GM19468 (cell line): ENCODE results near the gene NRAS.

Experiments
- ATAC-seq: cut with Tn5 transposase; IDR thresholded peaks from one replicate; pipeline ENCODE4 v1.9.1; 2021; ENCODE audit warnings: mild to moderate bottlenecking, moderate library complexity, moderate number of reproducible peaks; ENCODE audit not compliant: unreplicated experiment; ENCODE audit errors: extremely low read depth

The NRAS gene

DNA sequence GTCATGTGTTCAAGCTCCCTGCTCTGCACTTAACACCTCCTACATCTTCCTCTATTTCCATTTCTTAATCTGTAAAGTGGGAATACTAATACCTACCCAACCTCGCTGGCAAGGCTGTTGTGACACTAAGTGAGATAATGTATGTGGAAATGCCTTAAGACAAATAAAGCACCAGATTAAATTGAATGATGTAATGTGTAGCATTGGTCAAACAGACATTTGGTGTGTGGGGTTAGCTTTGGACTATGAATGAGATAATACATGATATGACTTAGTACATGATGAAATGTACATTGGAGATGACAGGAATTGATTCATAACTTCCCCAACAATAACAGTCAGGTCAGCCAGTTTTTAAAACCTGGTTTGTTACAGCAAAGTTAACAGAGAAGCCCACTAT lies 26.4 kb downstream of the NRAS start:
- ATAC-seq, result no peak

DNA sequence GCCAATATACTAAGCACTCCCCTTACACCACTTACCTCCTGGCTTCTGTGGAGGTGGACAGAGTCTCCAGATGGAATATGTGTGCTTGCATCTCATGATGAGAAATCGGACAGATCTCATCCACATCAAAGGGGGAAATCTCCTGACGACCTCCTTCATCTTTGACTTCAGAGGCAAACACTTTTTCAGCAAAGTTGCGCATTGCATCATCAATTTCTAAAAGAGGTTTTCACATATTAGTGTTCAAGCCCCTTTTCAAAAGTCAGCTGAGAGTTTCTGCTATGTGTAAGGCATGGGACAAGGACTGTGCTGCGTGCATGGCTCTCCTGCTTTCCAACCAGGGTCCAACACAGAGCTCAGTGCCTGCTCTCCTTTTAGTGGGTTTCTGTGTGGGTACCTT lies 28.0 kb downstream of the NRAS start:
- no peak for ATAC-seq

DNA sequence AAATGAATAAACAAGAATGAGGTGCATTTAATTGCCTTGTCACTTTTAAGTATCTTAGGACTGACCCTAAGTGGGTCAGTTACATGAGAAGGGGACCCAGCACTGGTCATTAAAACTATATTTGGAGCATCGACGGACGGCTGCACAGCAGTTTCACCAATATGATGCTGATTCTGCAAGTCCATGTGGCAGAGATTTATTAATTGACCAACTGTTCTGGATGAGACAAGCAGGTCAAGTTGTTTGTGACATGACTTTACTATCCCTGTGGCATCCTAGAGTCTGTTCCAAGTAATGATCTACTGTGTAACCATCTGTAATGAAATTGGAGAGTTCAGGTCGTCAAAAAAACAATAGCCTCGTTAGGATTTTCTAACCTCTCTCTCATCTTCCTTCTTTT lies 30.7 kb downstream of the NRAS start:
- no peak for ATAC-seq

DNA sequence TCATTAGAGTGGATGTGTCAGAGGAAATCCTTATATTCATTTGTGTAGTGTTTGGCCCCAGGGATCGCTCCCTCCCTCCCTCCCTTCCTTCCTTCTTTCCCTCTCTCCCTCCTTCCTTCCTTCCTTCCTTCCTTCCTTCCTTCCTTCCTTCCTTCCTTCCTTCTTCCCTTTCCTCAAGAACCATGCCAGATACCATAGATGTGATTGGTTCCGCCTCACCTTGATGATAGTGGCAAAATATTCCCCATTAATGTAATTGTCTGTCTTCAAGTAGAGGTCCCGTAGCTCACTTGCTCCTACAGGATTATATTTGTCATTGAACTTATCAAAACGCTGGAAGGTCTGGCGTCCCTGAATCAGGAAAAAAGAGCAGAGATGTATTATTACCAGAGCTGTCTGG lies 38.9 kb downstream of the NRAS start:
- no peak for ATAC-seq

DNA sequence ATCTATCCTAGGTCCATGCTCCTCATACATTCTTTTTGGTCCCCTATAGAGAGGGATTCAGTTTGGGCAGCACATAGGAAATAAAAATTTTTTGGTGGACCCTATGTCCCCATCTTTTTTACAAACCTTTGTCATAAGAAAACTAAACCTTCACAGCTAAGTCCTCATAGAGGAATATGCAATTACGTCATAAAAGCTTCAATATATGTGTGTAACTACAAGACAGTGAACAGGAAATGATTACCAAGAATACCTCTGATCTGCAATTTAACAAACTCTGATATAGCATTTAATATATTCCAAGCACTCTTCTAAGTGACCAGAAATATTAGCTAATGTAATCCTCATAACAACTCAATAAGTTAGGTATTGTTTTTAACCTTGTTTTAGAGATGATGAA lies 40.5 kb downstream of the NRAS start:
- no peak for ATAC-seq

DNA sequence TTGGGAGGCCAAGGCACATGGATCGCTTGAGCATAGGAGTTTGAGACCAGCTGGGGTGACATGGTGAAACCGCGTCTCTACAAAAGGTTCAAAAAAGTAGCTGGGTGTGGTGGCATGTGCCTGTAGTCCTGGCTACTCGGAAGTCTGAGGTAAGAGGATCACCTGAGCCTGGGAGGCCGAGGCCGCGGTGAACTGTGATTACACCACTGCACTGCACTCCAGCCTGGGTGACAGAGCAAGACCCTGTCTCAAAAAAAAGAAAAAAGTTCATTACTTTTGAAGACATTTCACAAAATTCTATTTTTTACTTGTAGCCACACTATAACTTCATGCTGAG lies 44.7 kb downstream of the NRAS start:
- ATAC-seq, result no peak

DNA sequence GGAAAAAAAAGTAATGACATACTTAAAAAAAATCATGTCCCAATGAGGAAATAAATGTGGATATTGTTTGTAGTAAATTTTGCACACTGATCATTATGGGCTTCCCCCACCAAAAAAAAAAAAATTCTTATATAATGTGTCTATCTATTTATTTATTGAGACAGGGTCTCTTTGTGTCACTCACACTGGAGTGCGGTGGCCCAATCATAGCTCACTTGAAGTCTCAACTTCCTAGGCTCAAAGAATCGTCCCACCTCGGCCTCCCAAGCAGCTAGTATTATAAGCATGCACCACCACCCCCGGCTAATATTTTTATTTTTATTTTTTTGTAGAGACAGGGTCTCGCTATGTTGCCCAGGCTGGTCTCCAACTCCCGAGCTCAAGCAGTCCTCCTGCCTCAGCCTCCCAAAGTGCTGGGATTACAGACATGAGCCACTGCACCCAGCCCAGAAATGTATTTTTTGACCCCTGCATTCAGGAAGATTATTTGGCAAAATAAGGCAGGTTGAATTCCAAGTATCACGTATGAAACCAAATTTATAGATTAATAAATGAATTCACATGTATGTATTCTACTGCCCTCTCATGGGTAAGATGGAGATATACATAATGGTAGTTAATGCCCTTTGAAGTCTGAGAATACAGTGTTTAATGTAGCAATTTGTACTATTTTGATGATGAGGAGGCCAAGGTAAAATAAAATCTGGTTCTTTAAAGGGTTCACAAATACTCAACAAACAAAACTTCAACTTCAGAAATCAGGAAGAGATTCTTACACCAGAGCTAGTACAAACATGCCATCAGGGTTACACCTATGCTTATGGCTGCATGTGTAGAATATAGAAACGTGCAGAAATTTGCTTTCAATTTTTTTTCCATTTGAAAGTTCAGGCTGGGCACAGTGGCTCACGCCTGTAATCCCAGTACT lies 45.3 kb downstream of the NRAS start:
- no peak for ATAC-seq

DNA sequence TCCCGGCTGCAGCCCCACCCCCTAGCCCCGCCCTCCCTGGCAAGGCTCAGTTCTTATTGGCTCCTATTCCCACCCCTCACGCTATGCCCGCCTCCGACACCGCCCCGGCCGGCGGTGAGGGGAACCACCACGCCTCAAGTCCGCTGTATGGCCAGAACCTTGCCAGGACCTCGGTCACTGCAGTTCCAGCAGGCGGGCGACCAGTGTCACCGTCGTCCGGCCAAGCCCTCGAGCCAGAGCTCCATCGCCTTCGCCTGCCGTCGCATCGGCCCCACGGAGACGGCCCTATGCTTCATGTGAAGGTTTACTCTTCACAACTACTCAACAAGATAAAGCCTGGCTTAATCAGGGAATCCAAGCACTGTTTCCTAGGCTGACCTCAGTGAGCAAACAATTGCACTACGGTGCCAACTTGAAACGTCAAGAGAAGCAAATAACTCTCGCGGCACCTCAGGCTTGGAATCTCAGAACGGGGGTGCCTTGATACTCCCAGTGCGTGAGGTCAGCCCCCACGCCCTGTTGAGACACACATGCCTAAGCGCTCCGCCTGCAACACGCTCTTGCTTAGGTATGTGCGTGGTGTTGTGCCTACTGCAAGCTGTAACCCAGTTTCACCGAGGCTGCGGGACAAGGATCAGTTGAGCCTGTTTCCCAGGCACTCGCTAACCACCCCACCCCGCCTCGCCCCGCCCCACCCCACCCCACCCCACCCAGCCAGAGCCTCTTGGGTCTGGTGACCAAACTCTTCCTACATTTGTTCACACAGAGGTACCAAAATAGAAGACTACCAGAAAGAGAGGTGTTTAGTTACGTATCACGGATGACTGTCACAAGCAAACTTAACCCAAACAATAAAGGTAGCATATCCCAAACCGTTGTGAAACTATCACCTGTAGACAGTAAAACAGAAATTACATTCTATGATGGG lies 46.2 kb downstream of the NRAS start:
- peak; percentile 85 for ATAC-seq

DNA sequence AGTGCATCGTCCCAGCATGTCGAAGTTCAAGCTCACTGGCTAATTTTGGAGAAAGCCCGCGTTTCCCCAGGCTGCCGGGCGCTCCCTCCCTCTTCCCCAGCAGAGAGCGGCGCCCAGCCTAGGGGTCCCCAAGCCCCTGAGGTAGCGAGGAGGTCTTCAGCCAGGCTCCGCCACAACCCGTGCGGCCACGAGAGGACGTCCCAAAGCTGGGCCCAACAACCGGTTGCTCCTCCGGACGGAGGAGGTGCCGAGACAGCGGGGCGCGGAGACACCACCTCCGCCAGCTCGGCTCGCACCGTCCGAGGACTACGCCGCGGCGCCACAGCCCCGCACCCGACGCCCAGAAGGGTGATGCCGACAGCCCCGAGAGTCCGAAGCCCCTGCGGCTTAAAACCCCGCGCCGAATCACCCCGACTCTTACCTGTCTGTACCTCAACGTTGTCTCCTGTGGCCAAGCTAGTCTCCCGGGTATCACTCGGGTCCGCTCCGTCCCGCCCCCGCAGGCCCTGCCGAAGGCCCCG lies 46.9 kb downstream of the NRAS start, which contains the start of gene DENND2C:
Gene DENND2C, minus strand, starts transcription at position 488 of the 521 bp plus-strand sequence. CDS start 44,065 bp downstream, outside the sequence.
- no peak for ATAC-seq

DNA sequence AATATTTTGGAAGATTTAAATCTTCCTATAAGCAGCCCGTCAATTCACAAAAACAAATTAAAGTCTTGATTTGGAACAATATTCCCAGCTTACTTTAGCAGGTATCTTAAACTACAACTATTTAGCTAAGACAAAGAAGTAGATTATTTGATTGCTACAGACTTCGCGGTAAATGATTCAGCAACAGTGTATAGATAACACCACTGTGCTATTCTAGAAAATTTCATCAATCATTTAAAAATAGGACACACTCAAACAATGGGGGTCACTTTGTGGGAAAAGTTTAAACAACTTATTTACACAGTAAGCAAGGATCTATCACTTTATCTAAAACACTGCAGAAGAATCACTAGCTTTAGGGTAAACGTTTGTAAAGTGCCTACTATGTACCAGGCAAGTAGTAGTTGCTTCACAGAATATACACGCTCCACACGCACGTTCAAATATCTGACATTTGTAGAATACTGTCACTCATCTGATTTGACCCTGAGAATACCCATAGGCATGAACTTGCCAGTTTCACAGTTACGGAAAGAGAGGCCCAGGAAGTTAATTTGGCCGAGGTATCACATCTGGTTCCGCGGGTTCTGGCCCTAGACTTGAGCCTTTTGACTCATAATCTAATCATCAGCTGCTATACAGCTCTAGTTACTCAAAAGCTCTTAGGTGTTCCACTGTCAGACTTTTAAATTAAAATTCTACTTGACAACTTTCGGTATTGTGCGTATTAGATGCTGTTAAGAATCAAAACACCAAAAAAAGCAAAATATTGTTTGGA lies 47.6 kb downstream of the NRAS start:
- ATAC-seq, result no peak

DNA sequence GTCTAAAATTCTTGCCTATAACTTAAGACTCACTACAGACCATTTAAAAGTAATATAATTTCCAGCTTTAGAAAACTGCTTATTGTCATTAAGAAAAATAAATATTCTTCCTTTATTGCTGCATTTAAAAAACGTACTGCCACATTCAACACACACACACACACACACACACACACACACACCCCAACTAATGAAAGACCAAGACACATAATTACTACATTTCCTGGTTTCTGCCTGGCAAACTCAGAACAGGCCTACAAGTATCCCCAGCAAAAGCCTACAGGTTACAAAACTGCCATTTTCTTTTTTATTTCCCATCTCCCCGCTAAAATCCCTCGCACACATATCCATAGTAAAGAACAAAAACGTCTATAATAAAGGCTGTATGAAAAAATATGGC lies 48.2 kb downstream of the NRAS start:
- no peak for ATAC-seq

DNA sequence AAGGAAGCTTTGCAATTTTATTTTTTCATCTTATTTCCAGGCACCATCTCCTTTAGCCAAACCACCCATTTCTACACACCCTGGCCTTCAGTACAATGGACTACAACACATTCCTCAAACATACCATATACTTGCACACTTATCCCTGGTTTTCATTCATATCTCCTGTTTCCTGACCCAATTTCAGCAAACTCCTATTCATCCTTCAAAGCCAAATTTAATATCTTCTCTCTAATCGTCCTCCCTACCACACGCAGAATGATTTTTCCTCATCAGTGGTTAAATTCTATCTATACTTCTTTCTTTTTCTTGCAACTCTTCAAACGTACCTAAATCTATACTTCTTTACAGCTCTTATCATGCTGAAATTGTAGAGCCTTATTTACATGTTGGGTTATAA lies 49.6 kb downstream of the NRAS start:
- ATAC-seq, result no peak

DNA sequence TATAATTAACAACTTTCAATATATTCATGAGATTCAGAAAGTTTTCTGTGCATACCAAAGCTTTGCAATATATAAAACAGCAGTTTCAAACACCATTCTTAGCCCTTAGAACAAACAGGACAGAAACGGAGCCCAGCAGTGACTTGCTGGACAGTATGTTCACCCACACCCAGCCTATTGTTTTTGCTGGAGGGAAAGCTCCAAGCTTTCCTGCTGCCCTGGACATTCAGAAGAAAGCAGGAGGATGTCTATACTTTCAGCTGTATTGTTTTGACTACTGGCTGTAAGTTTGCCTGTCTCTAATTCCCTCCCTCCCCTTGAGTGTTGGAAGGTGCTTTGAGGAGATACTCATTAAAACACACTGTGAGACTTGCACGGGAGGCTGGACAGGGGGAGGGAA lies 56.3 kb downstream of the NRAS start:
- no peak for ATAC-seq
